DOHH2 (cell line): ENCODE measurements around the gene PDIA2.
"Not testable (repeated sequence)": the region's sequence is repeated elsewhere in the genome, so short reads cannot be mapped to it uniquely, and the experiment has no call there.

Experiments
- H3F3A ChIP-seq: fragments of 200-600 bp; sonication (generic), shearing (Covaris generic); 2 replicates; pipeline ENCODE4 v1.6.0; 2016; ENCODE audit warnings: antibody characterized with exemption, mild to moderate bottlenecking; ENCODE audit not compliant: control insufficient read depth, insufficient read depth
- H3K27ac ChIP-seq: fragments of 200-600 bp; sonication (generic); 2 replicates; pipeline ENCODE4 v1.5.1; 2014; ENCODE audit warnings: low read depth, mild to moderate bottlenecking, low read length, moderate library complexity
- H3K27me3 ChIP-seq: fragments of 200-600 bp; sonication (generic); 2 replicates; pipeline ENCODE4 v1.6.1; 2014; ENCODE audit warnings: mild to moderate bottlenecking, low read length, mixed read lengths; ENCODE audit not compliant: control insufficient read depth
- H3K36me3 ChIP-seq: fragments of 200-600 bp; sonication (generic); 2 replicates; pipeline ENCODE4 v1.6.1; 2014; ENCODE audit warnings: mild to moderate bottlenecking, low read length, moderate library complexity, mixed read lengths; ENCODE audit not compliant: control insufficient read depth
- H3K4me1 ChIP-seq: fragments of 200-600 bp; sonication (generic); 2 replicates; pipeline ENCODE4 v1.6.1; 2014; ENCODE audit warnings: mild to moderate bottlenecking, low read length, mixed read lengths; ENCODE audit not compliant: control insufficient read depth
- H3K4me2 ChIP-seq: fragments of 200-600 bp; sonication (generic); 2 replicates; pipeline ENCODE4 v1.6.0; 2014; ENCODE audit warnings: mild to moderate bottlenecking, low read length, moderate library complexity
- H3K4me3 ChIP-seq: fragments of 200-600 bp; sonication (generic); 2 replicates; pipeline ENCODE4 v1.5.1; 2014; ENCODE audit warnings: mild to moderate bottlenecking, low read length, mixed read lengths
- H3K79me2 ChIP-seq: fragments of 200-600 bp; sonication (generic); 2 replicates; pipeline ENCODE4 v1.6.1; 2014; ENCODE audit warnings: mild to moderate bottlenecking, low read length, mixed read lengths; ENCODE audit not compliant: control insufficient read depth
- H3K9me2 ChIP-seq: fragments of 200-600 bp; sonication (generic); replicated peaks from 2 replicates; pipeline ENCODE4 v1.6.1; 2014; ENCODE audit warnings: mild to moderate bottlenecking, low read length, mixed read lengths; ENCODE audit not compliant: control insufficient read depth
- H3K9me3 ChIP-seq: fragments of 200-600 bp; sonication (generic); 2 replicates; pipeline ENCODE4 v1.6.1; 2014; ENCODE audit warnings: antibody characterized with exemption, low read length, mixed read lengths; ENCODE audit not compliant: control insufficient read depth, insufficient read depth
- H4K20me1 ChIP-seq: fragments of 200-600 bp; sonication (generic); 2 replicates; pipeline ENCODE4 v1.6.0; 2014; ENCODE audit warnings: low read depth, mild to moderate bottlenecking, antibody characterized with exemption, low read length, moderate library complexity; ENCODE audit not compliant: control insufficient read depth, insufficient read depth
- CTCF ChIP-seq: fragments of 200-600 bp; sonication (generic); IDR thresholded peaks from one replicate; pipeline ENCODE4 v1.5.1; 2014; ENCODE audit warnings: antibody characterized with exemption, mild to moderate bottlenecking, low read depth, low read length; ENCODE audit not compliant: poor library complexity, severe bottlenecking
- EZH2phosphoT487 ChIP-seq: fragments of 200-600 bp; sonication (generic); IDR thresholded peaks from 2 replicates; pipeline ENCODE4 v1.6.1; 2017; ENCODE audit warnings: borderline replicate concordance, mild to moderate bottlenecking, antibody characterized with exemption, low read length, moderate library complexity, mixed read lengths

PDIA2 gene

DNA sequence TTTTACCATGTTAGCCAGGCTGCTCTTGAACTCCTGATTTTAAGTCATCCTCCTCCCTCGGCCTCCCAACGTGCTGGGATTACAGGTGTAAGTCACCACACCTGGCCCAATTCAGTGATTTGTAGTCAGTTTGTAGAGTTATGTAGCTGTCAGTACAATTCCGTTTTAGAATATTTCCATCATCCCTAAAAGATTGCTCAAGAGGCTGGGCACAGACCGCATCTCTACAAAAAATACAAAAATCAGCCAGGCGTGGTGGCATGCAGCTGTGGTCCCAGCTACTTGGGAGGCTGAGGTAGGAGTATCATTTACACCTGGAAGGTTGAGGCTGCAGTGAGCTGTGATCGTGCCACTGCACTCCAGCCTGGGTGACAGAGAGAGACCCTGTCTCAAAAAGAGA, 27.8 kb upstream of the PDIA2 start:
- H3K4me2 ChIP-seq, result no peak overlapping the region

GRCh38 chr16:258091-258490, 24.9 kb upstream of the PDIA2 start:
- H3K27ac ChIP-seq, H3K27me3 ChIP-seq, H3K9me3 ChIP-seq, H3K79me2 ChIP-seq, H3K36me3 ChIP-seq, H3K9me2 ChIP-seq, H3F3A ChIP-seq, H3K4me3 ChIP-seq, H3K4me1 ChIP-seq, H3K4me2 ChIP-seq, H4K20me1 ChIP-seq: not testable (repeated sequence)

More for the DNA sequence above, 27.8 kb upstream of the PDIA2 start:
- H3F3A ChIP-seq, result no peaks in the 10 kb centered on the region
- H3K4me1 ChIP-seq, result no peaks in the 10 kb centered on the region
- no peaks in the 10 kb centered on the region for H3K79me2 ChIP-seq
- H3K36me3 ChIP-seq, result peaks cover 8% of the 10 kb centered on the region; the same call in 1 of the 2 replicates
- H4K20me1 ChIP-seq, result no peaks in the 10 kb centered on the region
- H3K4me3 ChIP-seq, result no peak overlapping the region
- no peaks in the 10 kb centered on the region for H3K27me3 ChIP-seq
- no peak overlapping the region for H3K27ac ChIP-seq
- no peaks in the 10 kb centered on the region for H3K9me2 ChIP-seq
- no peak for TF ChIP-seq EZH2phosphoT487
- no peak for TF ChIP-seq CTCF
- H3K9me3 ChIP-seq, result no peaks in the 10 kb centered on the region

GRCh38 chr16:259226-259625, 23.7 kb upstream of the PDIA2 start:
- Histone ChIP-seq H4K20me1 (no peaks in the 10 kb centered on the region), H3K36me3 (0 out of 2 replicates have a peak, but pooled peaks cover 4% of the 10 kb centered on the region), H3K9me3 (no peaks in the 10 kb centered on the region), H3K4me1 (no peaks in the 10 kb centered on the region), H3K4me2 (no peak overlapping the region), H3K4me3 (no peak overlapping the region), H3K27me3 (no peaks in the 10 kb centered on the region), H3F3A (no peaks in the 10 kb centered on the region), H3K79me2 (no peaks in the 10 kb centered on the region), H3K27ac (no peak overlapping the region), H3K9me2 (no peaks in the 10 kb centered on the region)
- TF ChIP-seq CTCF (no peak), EZH2phosphoT487 (no peak)

DNA sequence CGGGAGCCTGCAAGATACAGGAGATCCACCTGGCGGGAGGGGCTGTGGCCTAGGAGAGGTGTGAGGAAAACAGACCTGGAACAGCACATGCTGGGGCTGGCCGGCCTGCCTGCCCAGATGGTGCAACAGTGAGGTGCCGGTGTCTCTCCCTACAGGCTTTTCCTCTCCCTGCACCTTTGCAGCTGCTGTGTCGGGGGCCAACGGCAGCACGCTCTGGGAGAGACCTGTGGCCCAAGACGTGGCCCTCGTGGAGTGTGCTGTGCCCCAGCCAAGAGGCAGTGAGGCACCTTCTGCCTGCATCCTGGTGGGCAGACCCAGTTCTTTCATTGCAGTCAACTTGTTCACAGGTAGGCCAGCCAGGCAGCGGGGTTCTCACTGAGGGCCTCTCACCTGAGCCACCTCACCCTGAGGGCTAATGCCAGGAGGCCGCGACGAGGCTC, 23.1 kb upstream of the PDIA2 start:
- Histone ChIP-seq H3F3A (no peaks in the 10 kb centered on the region), H3K4me1 (no peaks in the 10 kb centered on the region), H3K27me3 (no peaks in the 10 kb centered on the region), H3K9me3 (no peaks in the 10 kb centered on the region), H3K4me3 (no peak overlapping the region), H3K27ac (no peak overlapping the region), H3K36me3 (0 out of 2 replicates have a peak, but pooled peaks cover 4% of the 10 kb centered on the region), H3K79me2 (no peaks in the 10 kb centered on the region), H4K20me1 (no peaks in the 10 kb centered on the region), H3K9me2 (no peaks in the 10 kb centered on the region), H3K4me2 (no peak overlapping the region)
- TF ChIP-seq CTCF (no peak), EZH2phosphoT487 (no peak)
